Natural killer cell treated with Interleukin-12 subunit alpha and Interleukin-12 subunit beta and Interleukin-15 and Interleukin-18, amount 100 ng/mL, for 72 hours (primary cell): ENCODE data around the gene CBX8. TPM values are rescaled to one million over a fixed set of nuclear protein-coding genes. Genes with fewer than 3 reads are reported as not detected.
"Not testable (repeated sequence)": the region's sequence is repeated elsewhere in the genome, so short reads cannot be mapped to it uniquely, and the experiment has no call there.

Source experiments
- ATAC-seq, 2 donors: fragments of 150-1000 bp; cut with Tn5 transposase in 1 of 2; sonication (Bioruptor Pico), chemical (Tn5 transposase) in 1 of 2; 2 replicates each; pipeline ENCODE4 v1.10.0; 2021
- DNase-seq: peaks from one replicate; pipeline ENCODE4 v3.0.0; 2022; ENCODE audit warnings: low spot score
- H3K27ac Mint-ChIP-seq, 2 donors: 1 replicate in 1 of 2; 2 replicates in 1 of 2; pipeline ENCODE4 v1.8.0; 2022; ENCODE audit warnings: mixed read lengths in 2 of 2, mild to moderate bottlenecking in 1 of 2, moderate library complexity in 1 of 2
- H3K27me3 Mint-ChIP-seq, 2 donors: 1 replicate in 1 of 2; 2 replicates in 1 of 2; pipeline ENCODE4 v1.8.0; 2022; ENCODE audit warnings: mixed read lengths in 2 of 2
- H3K36me3 Mint-ChIP-seq: one replicate; pipeline ENCODE4 v1.8.0; 2022; ENCODE audit warnings: mixed read lengths
- H3K4me1 Mint-ChIP-seq, 2 donors: 1 replicate in 1 of 2; 2 replicates in 1 of 2; pipeline ENCODE4 v1.8.0; 2022; ENCODE audit warnings: low read depth in 2 of 2, mixed read lengths in 2 of 2, mild to moderate bottlenecking in 1 of 2
- H3K4me3 Mint-ChIP-seq: one replicate; pipeline ENCODE4 v1.8.0; 2022; ENCODE audit warnings: mixed read lengths
- H3K9me3 Mint-ChIP-seq: 2 replicates; pipeline ENCODE4 v1.8.0; 2022; ENCODE audit warnings: mixed read lengths
- total RNA-seq, 2 donors: library from RNA; stranded (reverse); gene quantifications; one replicate each; pipeline ENCODE4 v1.2.3, GENCODE V29; 2022

Gene CBX8
- total RNA-seq, 2 donors from 2014 or later, result 9.8 to 46.4 TPM

- no peak overlapping the region for H3K4me3 Mint-ChIP-seq
Observed at GRCh38 chr17:79774561-79774975, 22.3 kb downstream of the CBX8 start.

GRCh38 chr17:79772726-79773125, 24.2 kb downstream of the CBX8 start:
- DNase-seq, H3K4me1 Mint-ChIP-seq, H3K36me3 Mint-ChIP-seq, H3K9me3 Mint-ChIP-seq, H3K4me3 Mint-ChIP-seq, H3K27ac Mint-ChIP-seq, ATAC-seq: not testable (repeated sequence)
- peaks cover 35 to 45% of the 10 kb centered on the region in 2 donors for H3K27me3 Mint-ChIP-seq

More at GRCh38 chr17:79774561-79774975, 22.3 kb downstream of the CBX8 start:
- DNase-seq (no peak), ATAC-seq (no peak)
- Mint-ChIP-seq H3K27me3 (peaks cover 40 to 45% of the 10 kb centered on the region in 2 donors), H3K27ac (no peak overlapping the region), H3K4me1 (peaks cover 7 to 16% of the 10 kb centered on the region in 2 donors), H3K36me3 (peaks cover 4% of the 10 kb centered on the region), H3K9me3 (no peaks in the 10 kb centered on the region)

GRCh38 chr17:79771276-79771675, 25.6 kb downstream of the CBX8 start:
- ATAC-seq (no peak), DNase-seq (no peak)
- no peak overlapping the region for H3K27ac Mint-ChIP-seq
- H3K27me3 Mint-ChIP-seq, result peaks cover 30 to 40% of the 10 kb centered on the region in 2 donors
- H3K9me3 Mint-ChIP-seq, result no peaks in the 10 kb centered on the region
- no peak overlapping the region for H3K4me3 Mint-ChIP-seq
- no peaks in the 10 kb centered on the region for H3K4me1 Mint-ChIP-seq
- H3K36me3 Mint-ChIP-seq, result no peaks in the 10 kb centered on the region

GRCh38 chr17:79769570-79770506, 27.0 kb downstream of the CBX8 start:
- H3K27me3 Mint-ChIP-seq, result peaks cover 27% of the 10 kb centered on the region in 2 donors
- no peaks in the 10 kb centered on the region for H3K4me1 Mint-ChIP-seq
- H3K27ac Mint-ChIP-seq, result no peak overlapping the region
- DNase-seq (no peak), ATAC-seq (peak in 1 of 2 donors; percentile 34)
- H3K36me3 Mint-ChIP-seq, result no peaks in the 10 kb centered on the region
- H3K4me3 Mint-ChIP-seq, result no peak overlapping the region
- H3K9me3 Mint-ChIP-seq, result no peaks in the 10 kb centered on the region

GRCh38 chr17:79765708-79766107, 31.2 kb downstream of the CBX8 start:
- ATAC-seq, result no peak
- Mint-ChIP-seq H3K4me1 (no peaks in the 10 kb centered on the region), H3K27me3 (peaks cover 13 to 23% of the 10 kb centered on the region in 2 donors), H3K27ac (no peak overlapping the region), H3K36me3 (no peaks in the 10 kb centered on the region), H3K4me3 (no peak overlapping the region), H3K9me3 (no peaks in the 10 kb centered on the region)
- no peak for DNase-seq

- no peak for DNase-seq
- H3K27me3 Mint-ChIP-seq, result peaks cover 0 to 9% of the 10 kb centered on the region in 2 donors
- no peak overlapping the region for H3K27ac Mint-ChIP-seq
- no peaks in the 10 kb centered on the region for H3K4me1 Mint-ChIP-seq
- ATAC-seq, result no peak
- H3K4me3 Mint-ChIP-seq, result no peak overlapping the region
- H3K36me3 Mint-ChIP-seq, result no peaks in the 10 kb centered on the region
- no peaks in the 10 kb centered on the region for H3K9me3 Mint-ChIP-seq
Observed at GRCh38 chr17:79761894-79762589, 34.8 kb downstream of the CBX8 start.

- no peak overlapping the region for H3K27ac Mint-ChIP-seq
Observed at GRCh38 chr17:79760197-79760906, 36.5 kb downstream of the CBX8 start.

GRCh38 chr17:79758271-79758670, 38.6 kb downstream of the CBX8 start:
- no peak for ATAC-seq
- no peaks in the 10 kb centered on the region for H3K36me3 Mint-ChIP-seq
- no peaks in the 10 kb centered on the region for H3K9me3 Mint-ChIP-seq
- H3K4me1 Mint-ChIP-seq, result no peaks in the 10 kb centered on the region
- peaks cover 0 to 12% of the 10 kb centered on the region in 2 donors for H3K27me3 Mint-ChIP-seq
- H3K4me3 Mint-ChIP-seq, result no peak overlapping the region
- DNase-seq, result no peak
- H3K27ac Mint-ChIP-seq, result no peak overlapping the region

More at GRCh38 chr17:79760197-79760906, 36.5 kb downstream of the CBX8 start:
- Mint-ChIP-seq H3K9me3 (no peaks in the 10 kb centered on the region), H3K4me1 (no peaks in the 10 kb centered on the region), H3K36me3 (no peaks in the 10 kb centered on the region), H3K27me3 (peaks cover 0 to 9% of the 10 kb centered on the region in 2 donors), H3K4me3 (no peak overlapping the region)
- ATAC-seq (no peak), DNase-seq (no peak)

GRCh38 chr17:79757140-79757745, 39.6 kb downstream of the CBX8 start:
- H3K4me3 Mint-ChIP-seq, result no peak overlapping the region
- no peaks in the 10 kb centered on the region for H3K36me3 Mint-ChIP-seq
- no peaks in the 10 kb centered on the region for H3K4me1 Mint-ChIP-seq
- no peak for ATAC-seq
- DNase-seq, result no peak
- peaks cover 0 to 10% of the 10 kb centered on the region in 2 donors for H3K27me3 Mint-ChIP-seq
- H3K9me3 Mint-ChIP-seq, result no peaks in the 10 kb centered on the region
- H3K27ac Mint-ChIP-seq, result no peak overlapping the region

- H3K27me3 Mint-ChIP-seq, result peaks cover 8 to 19% of the 10 kb centered on the region in 2 donors
- no peaks in the 10 kb centered on the region for H3K36me3 Mint-ChIP-seq
- H3K4me3 Mint-ChIP-seq, result no peak overlapping the region
- H3K27ac Mint-ChIP-seq, result no peak overlapping the region
- DNase-seq, result no peak
- H3K9me3 Mint-ChIP-seq, result no peaks in the 10 kb centered on the region
- no peak for ATAC-seq
- H3K4me1 Mint-ChIP-seq, result no peaks in the 10 kb centered on the region
Observed at GRCh38 chr17:79755591-79755990, 41.3 kb downstream of the CBX8 start.

- H3K4me3 Mint-ChIP-seq, DNase-seq, H3K4me1 Mint-ChIP-seq, H3K27ac Mint-ChIP-seq, H3K36me3 Mint-ChIP-seq, ATAC-seq, H3K9me3 Mint-ChIP-seq: not testable (repeated sequence)
- H3K27me3 Mint-ChIP-seq, result peaks cover 9 to 19% of the 10 kb centered on the region in 2 donors
Observed at GRCh38 chr17:79754903-79755302, 42.0 kb downstream of the CBX8 start.

- H3K9me3 Mint-ChIP-seq, result no peaks in the 10 kb centered on the region
Observed at GRCh38 chr17:79754370-79754769, 42.5 kb downstream of the CBX8 start.

GRCh38 chr17:79752175-79752574, 44.7 kb downstream of the CBX8 start:
- peaks cover 15 to 19% of the 10 kb centered on the region in 2 donors for H3K27me3 Mint-ChIP-seq
- no peak overlapping the region for H3K4me3 Mint-ChIP-seq
- peaks cover 0 to 4% of the 10 kb centered on the region in 2 donors for H3K4me1 Mint-ChIP-seq
- DNase-seq, result no peak
- no peak overlapping the region for H3K27ac Mint-ChIP-seq
- H3K9me3 Mint-ChIP-seq, result no peaks in the 10 kb centered on the region
- H3K36me3 Mint-ChIP-seq, result no peaks in the 10 kb centered on the region
- ATAC-seq, result no peak

More at GRCh38 chr17:79754370-79754769, 42.5 kb downstream of the CBX8 start:
- H3K27me3 Mint-ChIP-seq, result peaks cover 15 to 21% of the 10 kb centered on the region in 2 donors
- DNase-seq, result no peak
- no peaks in the 10 kb centered on the region for H3K4me1 Mint-ChIP-seq
- no peak overlapping the region for H3K27ac Mint-ChIP-seq
- no peaks in the 10 kb centered on the region for H3K36me3 Mint-ChIP-seq
- no peak overlapping the region for H3K4me3 Mint-ChIP-seq
- ATAC-seq, result no peak
